Ectodermal cell (in vitro differentiated cells): Measurements from ENCODE around the gene WDR4.

Experiments used
- H3K27ac ChIP-seq: 2 replicates; pipeline ENCODE4 v1.7.0; 2013; ENCODE audit warnings: mild to moderate bottlenecking, low read depth, low read length; ENCODE audit not compliant: insufficient read depth, poor library complexity, severe bottlenecking
- H3K27me3 ChIP-seq: 2 replicates; pipeline ENCODE4 v1.7.0; 2013; ENCODE audit warnings: mild to moderate bottlenecking, low read length; ENCODE audit not compliant: insufficient read depth, control insufficient read depth, poor library complexity, severe bottlenecking
- H3K36me3 ChIP-seq: one replicate; pipeline ENCODE4 v1.7.0; 2013; ENCODE audit warnings: low read length; ENCODE audit not compliant: control insufficient read depth, insufficient read depth
- H3K4me1 ChIP-seq: one replicate; pipeline ENCODE4 v1.7.0; 2013; ENCODE audit warnings: low read length; ENCODE audit not compliant: control insufficient read depth, insufficient read depth
- H3K4me3 ChIP-seq: 2 replicates; pipeline ENCODE4 v1.7.0; 2013; ENCODE audit warnings: low read depth, low read length, control low read depth; ENCODE audit not compliant: insufficient read depth
- H3K9me3 ChIP-seq: 2 replicates; pipeline ENCODE4 v1.7.0; 2013; ENCODE audit warnings: mild to moderate bottlenecking, low read length, moderate library complexity; ENCODE audit not compliant: control insufficient read depth
- WGBS, 2 experiments: methylation state at CpG; one replicate each; pipeline ENCODE4 v1.1.7; 2013; ENCODE audit warnings: missing lambda C conversion rate in 2 of 2; 5-methylcytosine and 5-hydroxymethylcytosine counted together

WDR4 gene

GRCh38 chr21:42799948-42800347, 79.4 kb downstream of the WDR4 start:
- Histone ChIP-seq H3K27me3 (no peaks in the 10 kb centered on the region), H3K36me3 (no peaks in the 10 kb centered on the region), H3K4me3 (no peak overlapping the region), H3K27ac (no peak overlapping the region), H3K4me1 (no peaks in the 10 kb centered on the region), H3K9me3 (no peaks in the 10 kb centered on the region)
- 92 to 93% methylated on average over 5 of the region's 5 CpGs for WGBS, 2 experiments

GRCh38 chr21:42799516-42799915, 79.8 kb downstream of the WDR4 start:
- Histone ChIP-seq H3K4me3 (no peak overlapping the region), H3K27me3 (no peaks in the 10 kb centered on the region), H3K9me3 (no peaks in the 10 kb centered on the region), H3K36me3 (no peaks in the 10 kb centered on the region), H3K27ac (no peak overlapping the region), H3K4me1 (no peaks in the 10 kb centered on the region)
- 90 to 93% methylated on average over 9 of the region's 9 CpGs for WGBS, 2 experiments
